ENCODE data around the gene LIM2.

- TF ChIP-seq CTCF (IDR thresholded peaks at IDR 0.05; ENCODE audit: low read length) (no peak), EZH2phosphoT487 (IDR thresholded peaks at IDR 0.05; ENCODE audit: low read length) (no peak)
These were observed 6.5 kb upstream of the LIM2 start for GRCh38 chr19:51394050-51394836.

All from MM.1S (cell line).